ENCODE results near the gene SIRT4. TPM values are rescaled to one million over a fixed set of nuclear protein-coding genes. Genes with fewer than 3 reads are reported as not detected.

SIRT4 gene
- 1.1 TPM in 2 replicates for total RNA-seq

GRCh38 chr12:120301962-120302815 is at the start of gene SIRT4:
TSS of gene SIRT4 (plus strand) at chr12:120302321. CDS start at chr12:120303562, 1,241 bp downstream.

GRCh38 chr12:120265473-120266179 is 36.5 kb upstream of the SIRT4 start, which contains the start of gene PXN:
TSS of gene PXN (minus strand) at chr12:120265730. CDS start at chr12:120265629, 101 bp downstream.

GRCh38 chr12:120292661-120293531 is 9.2 kb upstream of the SIRT4 start, which contains the start of gene RNU4-1:
TSS of gene RNU4-1 (minus strand) at chr12:120293237.

GRCh38 chr12:120327593-120327992 is 25.5 kb downstream of the SIRT4 start, which contains the start of gene PLA2G1B:
TSS of gene PLA2G1B (minus strand) at chr12:120327779. CDS start at chr12:120327753, 26 bp downstream.

Other genes starting within 250 kb of the SIRT4 start
- gene RAB35, start 185.6 kb upstream of the SIRT4 start, total RNA-seq, result 28.8 and 40.3 TPM in 2 replicates
- gene GCN1, start 107.6 kb upstream of the SIRT4 start, total RNA-seq, result 47.3 and 104 TPM in 2 replicates
- 5,621 and 6,104 TPM in 2 replicates for gene RPLP0, start 101.2 kb upstream of the SIRT4 start, total RNA-seq
- 78.2 and 84.7 TPM in 2 replicates for gene PXN, start 36.6 kb upstream of the SIRT4 start, total RNA-seq
- gene RNU4-2, start 10.4 kb upstream of the SIRT4 start, total RNA-seq, result not detected in 2 replicates
- gene RNU4-1, start 9.1 kb upstream of the SIRT4 start, total RNA-seq, result not detected in 2 replicates
- not detected in 2 replicates for gene PLA2G1B, start 25.5 kb downstream of the SIRT4 start, total RNA-seq
- gene MSI1, start 66.8 kb downstream of the SIRT4 start, total RNA-seq, result 1.5 TPM in 1 of 2 replicates, not detected in the other
- gene COX6A1, start 135.8 kb downstream of the SIRT4 start, total RNA-seq, result 390 and 440 TPM in 2 replicates
- 34.7 and 39.9 TPM in 2 replicates for gene TRIAP1, start 144.1 kb downstream of the SIRT4 start, total RNA-seq
- 15.5 and 19.0 TPM in 2 replicates for gene GATC, start 144.1 kb downstream of the SIRT4 start, total RNA-seq
- gene SRSF9, start 167.4 kb downstream of the SIRT4 start, total RNA-seq, result 59.9 and 75.5 TPM in 2 replicates
- gene DYNLL1, start 193.8 kb downstream of the SIRT4 start, total RNA-seq, result 292 and 308 TPM in 2 replicates
- gene COQ5, start 226.8 kb downstream of the SIRT4 start, total RNA-seq, result 16.8 and 24.9 TPM in 2 replicates
- 77.6 and 82.1 TPM in 2 replicates for gene RNF10, start 232.0 kb downstream of the SIRT4 start, total RNA-seq

Data from cardiac atrium fibroblast (primary cell).